B cell (primary cell): ENCODE data around the gene COL5A2. TPM values are rescaled to one million over a fixed set of nuclear protein-coding genes. Genes with fewer than 3 reads are reported as not detected.

ENCODE experiments used
- ATAC-seq: fragments of 200-7000 bp; cut with Tn5 transposase; one replicate; pipeline ENCODE4 v1.10.0; 2021; ENCODE audit warnings: low read depth, mild to moderate bottlenecking, moderate number of reproducible peaks, moderate library complexity
- CTCF ChIA-PET: fragments of 350-600 bp; sonication (Branson Sonifier 250); formaldehyde crosslinking; loops from one replicate; lab custom pipeline; 2021; ENCODE audit warnings: antibody characterized with exemption, inconsistent platforms; lab: Charles Lee
- POLR2A ChIA-PET: fragments of 350-600 bp; sonication (Branson Sonifier 250); formaldehyde crosslinking; loops from one replicate; lab custom pipeline; 2021; ENCODE audit warnings: antibody characterized with exemption; lab: Charles Lee
- DNase-seq: peaks from one replicate; pipeline ENCODE4 v3.0.0; 2013
- H2AFZ ChIP-seq: 2 replicates; pipeline ENCODE4 v1.6.1; 2012; ENCODE audit warnings: mild to moderate bottlenecking, low read depth, low read length; ENCODE audit not compliant: insufficient read depth, poor library complexity, severe bottlenecking
- H3K27ac ChIP-seq, 2 donors: 1 replicate in 1 of 2; 2 replicates in 1 of 2; pipeline ENCODE4 v1.5.1; 2012 to 2013; ENCODE audit warnings: low read length in 2 of 2, mild to moderate bottlenecking in 2 of 2, moderate library complexity in 1 of 2
- H3K27me3 ChIP-seq, 4 experiments: fragments of 200-600 bp in 1 of 4; sonication (generic) in 1 of 4; replicated peaks in 1 of 4; 1 replicate in 2 of 4; 2 replicates in 2 of 4; pipeline versions ENCODE4 v1.6.1 to v1.7.0; 2013 to 2016; ENCODE audit warnings: low read length in 3 of 4, mild to moderate bottlenecking in 2 of 4, mixed read lengths in 1 of 4, moderate library complexity in 1 of 4; ENCODE audit not compliant: insufficient read depth in 4 of 4, control insufficient read depth in 3 of 4; ENCODE audit errors: control extremely low read depth in 1 of 4
- H3K36me3 ChIP-seq, 2 experiments: replicated peaks in 1 of 2; 1 replicate in 1 of 2; 2 replicates in 1 of 2; pipeline versions ENCODE4 v1.6.1 to v1.7.1; 2013; ENCODE audit warnings: low read length in 1 of 2; ENCODE audit not compliant: insufficient read depth in 2 of 2, control insufficient read depth in 1 of 2; ENCODE audit errors: control extremely low read depth in 1 of 2, extremely low read depth in 1 of 2
- H3K4me1 ChIP-seq, 2 donors: fragments of 200-600 bp in 1 of 2; sonication (generic) in 1 of 2; 1 replicate in 1 of 2; 2 replicates in 1 of 2; pipeline versions ENCODE4 v1.5.1 to v1.6.1; 2013 to 2017; ENCODE audit warnings: low read length in 2 of 2; ENCODE audit not compliant: control insufficient read depth in 2 of 2, insufficient read depth in 2 of 2
- H3K4me2 ChIP-seq: replicated peaks from 2 replicates; pipeline ENCODE3; 2012; ENCODE audit warnings: mild to moderate bottlenecking, low read depth, low read length; ENCODE audit not compliant: poor library complexity, severe bottlenecking
- H3K4me3 ChIP-seq, 5 experiments: fragments of 200-600 bp in 1 of 5; sonication (generic) in 1 of 5; 1 replicate in 3 of 5; 2 replicates in 2 of 5; pipeline versions ENCODE4 v1.5.1 to v1.7.0; 2011 to 2016; ENCODE audit warnings: low read length in 4 of 5, mild to moderate bottlenecking in 4 of 5, low read depth in 2 of 5, control low read depth in 1 of 5, moderate library complexity in 1 of 5; ENCODE audit not compliant: insufficient read depth in 1 of 5; ENCODE audit errors: control extremely low read depth in 1 of 5, extremely low read depth in 1 of 5
- H3K79me2 ChIP-seq: fragments of 200-600 bp; sonication (generic); one replicate; pipeline ENCODE4 v1.6.0; 2016; ENCODE audit warnings: low read length; ENCODE audit not compliant: control insufficient read depth, insufficient read depth
- H3K9ac ChIP-seq: fragments of 200-600 bp; sonication (generic); 2 replicates; pipeline ENCODE4 v1.6.1; 2017; ENCODE audit warnings: mild to moderate bottlenecking, low read length, moderate library complexity
- H3K9me3 ChIP-seq, 3 donors: one replicate each; pipeline versions ENCODE4 v1.6.1 to v1.7.1; 2013; ENCODE audit warnings: low read length in 2 of 3; ENCODE audit not compliant: control insufficient read depth in 2 of 3, insufficient read depth in 1 of 3; ENCODE audit errors: control extremely low read depth in 1 of 3
- H4K20me1 ChIP-seq: 2 replicates; pipeline ENCODE4 v1.6.0; 2012; ENCODE audit warnings: mild to moderate bottlenecking, low read length; ENCODE audit not compliant: insufficient read depth, control insufficient read depth, poor library complexity, severe bottlenecking
- H3K27ac Mint-ChIP-seq: one replicate; pipeline ENCODE4 v1.8.0; 2021; ENCODE audit warnings: mixed read lengths
- H3K27me3 Mint-ChIP-seq: one replicate; pipeline ENCODE4 v1.8.0; 2021; ENCODE audit warnings: mixed read lengths
- H3K4me1 Mint-ChIP-seq: one replicate; pipeline ENCODE4 v1.8.0; 2021; ENCODE audit warnings: mixed read lengths
- H3K4me3 Mint-ChIP-seq: one replicate; pipeline ENCODE4 v1.8.0; 2021; ENCODE audit warnings: mixed read lengths
- H3K9me3 Mint-ChIP-seq: one replicate; pipeline ENCODE4 v1.8.0; 2022; ENCODE audit warnings: mixed read lengths; ENCODE audit not compliant: insufficient read depth
- CTCF ChIP-seq: fragments of 200-600 bp; IDR thresholded peaks from one replicate; pipeline ENCODE4 v1.8.0; 2022; ENCODE audit warnings: antibody characterized with exemption, mild to moderate bottlenecking
- EZH2 ChIP-seq: IDR thresholded peaks from 2 replicates; pipeline ENCODE4 v1.6.1; 2012; ENCODE audit warnings: borderline replicate concordance, low read depth, mild to moderate bottlenecking, moderate library complexity, low read length; ENCODE audit not compliant: insufficient read depth, poor library complexity, severe bottlenecking
- WGBS: methylation state at CpG from one replicate; pipeline ENCODE4 v1.1.5; 2013; ENCODE audit warnings: missing lambda C conversion rate; ENCODE audit not compliant: insufficient coverage; 5-methylcytosine and 5-hydroxymethylcytosine counted together
- intact Hi-C: fragments of 100-400 bp; cut with micrococcal nuclease; formaldehyde crosslinking; loops from one replicate; pipeline ENCODE4 v1.10.0; 2022
- polyA plus RNA-seq: library from polyadenylated mRNA; depleted of rRNA; stranded (reverse); fragments of >200 nt; gene quantifications from 2 replicates; pipeline ENCODE4 v1.2.3, GENCODE V29; 2012
- total RNA-seq, 2 donors: library from RNA; stranded (reverse); fragments of 120-200 nt in 1 of 2; gene quantifications; 1 replicate in 1 of 2; 2 replicates in 1 of 2; pipeline versions ENCODE4 v1.2.3 to v1.2.4, GENCODE V29; 2013 to 2022

The COL5A2 gene
- total and polyA plus RNA-seq, 2 donors (not counting 1 experiment from before 2014, with no cell fraction given): 0.44 to 0.45 TPM

DNA sequence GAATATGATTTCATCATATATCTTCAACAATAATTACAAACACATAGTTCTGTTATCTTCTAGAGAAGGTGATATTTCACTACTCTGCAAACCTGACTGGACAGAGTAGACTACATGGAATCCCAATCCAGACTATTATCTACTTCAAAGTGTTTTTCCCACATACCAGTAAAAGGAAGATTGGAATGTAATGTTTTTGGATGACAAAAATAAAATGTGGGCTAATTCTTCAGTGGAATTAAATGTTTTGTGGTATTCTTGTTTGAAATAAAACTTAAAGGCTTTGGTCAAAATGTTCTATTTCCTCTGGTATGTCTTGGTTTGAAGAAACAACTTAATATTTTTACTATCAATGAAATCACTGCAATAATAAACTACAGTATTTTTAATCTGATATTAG lies 22.1 kb downstream of the COL5A2 start:
- ChIA-PET CTCF (no interaction called here), POLR2A (no interaction called here)
- Histone ChIP-seq H3K27me3 (no peaks in the 10 kb centered on the region), H3K27ac (no peak overlapping the region), H3K4me3 (no peak overlapping the region), H3K4me1 (no peaks in the 10 kb centered on the region), H3K9ac (no peak overlapping the region), H3K36me3 (no peaks in the 10 kb centered on the region), H3K9me3 (no peaks in the 10 kb centered on the region), H2AFZ (no peak overlapping the region), H3K4me2 (no peak overlapping the region), H3K79me2 (no peaks in the 10 kb centered on the region), H4K20me1 (no peaks in the 10 kb centered on the region)
- DNase-seq (no peak), ATAC-seq (no peak)
- Mint-ChIP-seq H3K27me3 (no peaks in the 10 kb centered on the region), H3K9me3 (no peaks in the 10 kb centered on the region), H3K4me3 (no peak overlapping the region), H3K4me1 (no peaks in the 10 kb centered on the region), H3K27ac (no peak overlapping the region)
- intact Hi-C loops: no loop called here
- TF ChIP-seq CTCF (no peak), EZH2 (no peak)

GRCh38 chr2:189155795-189156194 lies 23.8 kb downstream of the COL5A2 start:
- ChIA-PET CTCF (no interaction called here), POLR2A (no interaction called here)
- TF ChIP-seq EZH2 (no peak), CTCF (no peak)
- Histone ChIP-seq H3K27me3 (no peaks in the 10 kb centered on the region), H4K20me1 (no peaks in the 10 kb centered on the region), H3K36me3 (no peaks in the 10 kb centered on the region), H3K4me2 (no peak overlapping the region), H3K4me3 (no peak overlapping the region), H3K9ac (no peak overlapping the region), H3K79me2 (no peaks in the 10 kb centered on the region), H3K27ac (no peak overlapping the region), H2AFZ (no peak overlapping the region), H3K4me1 (no peaks in the 10 kb centered on the region), H3K9me3 (no peaks in the 10 kb centered on the region)
- Mint-ChIP-seq H3K4me1 (no peaks in the 10 kb centered on the region), H3K27ac (no peak overlapping the region), H3K27me3 (no peaks in the 10 kb centered on the region), H3K4me3 (no peak overlapping the region), H3K9me3 (no peaks in the 10 kb centered on the region)
- DNase-seq: no peak
- WGBS: no CpG with 5 or more reads among the region's 1 CpG
- ATAC-seq: no peak
- intact Hi-C loops: no loop called here
